Measurements from ENCODE around the gene ZBTB20. TPM values are rescaled to one million over a fixed set of nuclear protein-coding genes. Genes with fewer than 3 reads are reported as not detected.

ZBTB20 gene
- total and polyA plus RNA-seq, 4 donors, result 3.1 to 57.4 (median 29.3) TPM

GRCh38 chr3:114756506-114757279, 390.4 kb downstream of the ZBTB20 start:
- Histone ChIP-seq H3K9me3 (ENCODE audit: control insufficient read depth, insufficient read depth, low read length) (no peaks in the 10 kb centered on the region), H3K4me3 (ENCODE audit: low read depth, low read length) (no peak overlapping the region), H3K27me3 (ENCODE audit: control insufficient read depth, insufficient read depth, low read length) (no peaks in the 10 kb centered on the region), H3K36me3 (ENCODE audit: control insufficient read depth, insufficient read depth, low read length) (no peaks in the 10 kb centered on the region), H3K27ac (ENCODE audit: low read depth, low read length) (no peak overlapping the region), H3K4me1 (ENCODE audit: control insufficient read depth, insufficient read depth, low read length) (no peaks in the 10 kb centered on the region)
- WGBS (ENCODE audit: insufficient coverage), result no CpG with 5 or more reads among the region's 2 CpGs
- DNase-seq (ENCODE audit: low read depth in 4 of 6, low spot score in 6 of 6), result peak in 1 of 6 donors; percentile 16

DNA sequence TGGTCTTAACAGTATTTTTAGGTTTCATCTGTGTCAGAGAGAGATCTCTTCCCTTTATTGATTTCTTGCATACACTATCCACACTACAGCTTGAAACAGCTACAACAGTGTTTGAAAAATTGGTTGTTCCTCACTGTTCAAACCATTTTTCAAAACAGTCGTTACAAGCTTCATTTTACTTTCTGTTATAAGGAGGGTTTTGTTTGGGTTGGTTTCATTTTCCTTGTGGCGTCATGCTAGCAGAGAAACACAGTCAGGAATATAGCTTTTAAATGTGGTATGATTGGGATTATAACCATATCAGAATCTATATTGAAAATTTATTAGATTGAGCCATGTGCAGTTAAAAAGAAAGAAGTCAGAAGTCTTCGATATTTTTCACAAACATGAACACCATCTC, 400.6 kb downstream of the ZBTB20 start:
- H3K4me3 ChIP-seq (ENCODE audit: low read depth, low read length), result no peak overlapping the region
- DNase-seq (ENCODE audit: low read depth in 4 of 6, low spot score in 6 of 6), result no peak
- no peaks in the 10 kb centered on the region for H3K27me3 ChIP-seq (ENCODE audit: control insufficient read depth, insufficient read depth, low read length)

GRCh38 chr3:114745322-114746240, 401.5 kb downstream of the ZBTB20 start:
- Histone ChIP-seq H3K27ac (ENCODE audit: low read depth, low read length) (peak overlapping the region; percentile 64), H3K27me3 (ENCODE audit: control insufficient read depth, insufficient read depth, low read length) (no peaks in the 10 kb centered on the region), H3K4me1 (ENCODE audit: control insufficient read depth, insufficient read depth, low read length) (no peaks in the 10 kb centered on the region), H3K36me3 (ENCODE audit: control insufficient read depth, insufficient read depth, low read length) (no peaks in the 10 kb centered on the region), H3K9me3 (ENCODE audit: control insufficient read depth, insufficient read depth, low read length) (no peaks in the 10 kb centered on the region), H3K4me3 (ENCODE audit: low read depth, low read length) (no peak overlapping the region)
- DNase-seq (ENCODE audit: low read depth in 4 of 6, low spot score in 6 of 6), result no peak
- WGBS (ENCODE audit: insufficient coverage), result 71% methylated on average over 3 of the region's 5 CpGs

More for the DNA sequence above, 400.6 kb downstream of the ZBTB20 start:
- no peaks in the 10 kb centered on the region for H3K9me3 ChIP-seq (ENCODE audit: control insufficient read depth, insufficient read depth, low read length)
- H3K27ac ChIP-seq (ENCODE audit: low read depth, low read length), result peak overlapping the region; percentile 64
- no peaks in the 10 kb centered on the region for H3K4me1 ChIP-seq (ENCODE audit: control insufficient read depth, insufficient read depth, low read length)
- no peaks in the 10 kb centered on the region for H3K36me3 ChIP-seq (ENCODE audit: control insufficient read depth, insufficient read depth, low read length)
- WGBS (ENCODE audit: insufficient coverage), result no CpG with 5 or more reads among the region's 3 CpGs

- Histone ChIP-seq H3K9me3 (ENCODE audit: control insufficient read depth, insufficient read depth, low read length) (no peaks in the 10 kb centered on the region), H3K36me3 (ENCODE audit: control insufficient read depth, insufficient read depth, low read length) (no peaks in the 10 kb centered on the region), H3K4me1 (ENCODE audit: control insufficient read depth, insufficient read depth, low read length) (no peaks in the 10 kb centered on the region), H3K27ac (ENCODE audit: low read depth, low read length) (no peak overlapping the region), H3K27me3 (ENCODE audit: control insufficient read depth, insufficient read depth, low read length) (no peaks in the 10 kb centered on the region), H3K4me3 (ENCODE audit: low read depth, low read length) (no peak overlapping the region)
- WGBS (ENCODE audit: insufficient coverage), result no CpG with 5 or more reads among the region's 5 CpGs
- no peak for DNase-seq (ENCODE audit: low read depth in 4 of 6, low spot score in 6 of 6)
Observed at GRCh38 chr3:114743746-114744485, 403.2 kb downstream of the ZBTB20 start.

DNA sequence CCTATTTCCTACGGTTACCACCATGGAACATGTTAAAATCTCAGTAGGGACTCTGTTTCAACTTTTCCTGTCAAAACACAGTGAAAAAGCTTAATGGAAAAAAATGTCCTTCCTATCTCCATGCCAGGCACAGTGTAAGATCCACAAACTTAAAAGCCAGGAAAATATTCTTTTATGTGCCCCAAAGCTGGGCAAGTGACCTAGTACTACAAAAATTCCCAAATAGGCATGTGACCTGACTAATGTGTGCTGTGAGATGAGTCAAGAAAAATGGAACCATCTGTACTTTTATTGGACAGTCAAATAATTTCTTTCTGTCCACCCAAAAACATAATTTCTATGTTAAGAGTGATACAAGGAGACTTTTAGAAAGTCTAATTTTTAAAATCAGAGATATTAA, 406.0 kb downstream of the ZBTB20 start:
- no peaks in the 10 kb centered on the region for H3K9me3 ChIP-seq (ENCODE audit: control insufficient read depth, insufficient read depth, low read length)
- no peak for DNase-seq (ENCODE audit: low read depth in 4 of 6, low spot score in 6 of 6)
- H3K4me3 ChIP-seq (ENCODE audit: low read depth, low read length), result no peak overlapping the region
- H3K4me1 ChIP-seq (ENCODE audit: control insufficient read depth, insufficient read depth, low read length), result no peaks in the 10 kb centered on the region
- no peak overlapping the region for H3K27ac ChIP-seq (ENCODE audit: low read depth, low read length)
- no peaks in the 10 kb centered on the region for H3K27me3 ChIP-seq (ENCODE audit: control insufficient read depth, insufficient read depth, low read length)
- no CpG with 5 or more reads among the region's 1 CpG for WGBS (ENCODE audit: insufficient coverage)
- H3K36me3 ChIP-seq (ENCODE audit: control insufficient read depth, insufficient read depth, low read length), result no peaks in the 10 kb centered on the region

DNA sequence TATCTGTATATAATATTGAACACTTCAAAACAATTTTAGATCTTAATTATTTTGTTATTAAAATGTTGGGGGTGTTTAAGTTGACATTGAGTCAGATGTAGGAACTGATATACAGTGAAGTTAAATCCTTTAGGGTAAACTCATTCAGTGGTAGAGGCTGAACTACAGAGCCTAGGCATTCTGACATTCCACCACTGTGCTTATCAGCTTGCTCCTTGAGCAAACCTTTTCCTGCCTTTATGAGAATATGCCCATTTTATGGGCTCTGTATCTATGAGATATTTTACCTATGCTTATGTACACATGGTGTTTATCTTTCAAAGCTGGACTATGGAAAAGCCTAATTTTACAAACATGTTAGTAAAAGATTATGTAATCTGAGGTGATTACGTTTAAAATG, 407.5 kb downstream of the ZBTB20 start:
- no peak for DNase-seq (ENCODE audit: low read depth in 4 of 6, low spot score in 6 of 6)
- no peaks in the 10 kb centered on the region for H3K27me3 ChIP-seq (ENCODE audit: control insufficient read depth, insufficient read depth, low read length)
- H3K36me3 ChIP-seq (ENCODE audit: control insufficient read depth, insufficient read depth, low read length), result no peaks in the 10 kb centered on the region
- H3K4me1 ChIP-seq (ENCODE audit: control insufficient read depth, insufficient read depth, low read length), result no peaks in the 10 kb centered on the region
- no peak overlapping the region for H3K4me3 ChIP-seq (ENCODE audit: low read depth, low read length)
- no CpG with 5 or more reads among the region's 1 CpG for whole genome bisulfite sequencing (ENCODE audit: insufficient coverage)
- no peak overlapping the region for H3K27ac ChIP-seq (ENCODE audit: low read depth, low read length)
- no peaks in the 10 kb centered on the region for H3K9me3 ChIP-seq (ENCODE audit: control insufficient read depth, insufficient read depth, low read length)

- H3K27ac ChIP-seq (ENCODE audit: low read depth, low read length), result no peak overlapping the region
- DNase-seq (ENCODE audit: low read depth in 4 of 6, low spot score in 6 of 6), result no peak
- WGBS (ENCODE audit: insufficient coverage), result no CpG with 5 or more reads among the region's 3 CpGs
Observed at GRCh38 chr3:114732353-114732752, 414.7 kb downstream of the ZBTB20 start.

GRCh38 chr3:114730397-114730796, 416.7 kb downstream of the ZBTB20 start:
- no peak overlapping the region for H3K4me3 ChIP-seq (ENCODE audit: low read depth, low read length)
- H3K36me3 ChIP-seq (ENCODE audit: control insufficient read depth, insufficient read depth, low read length), result no peaks in the 10 kb centered on the region
- no peak for DNase-seq (ENCODE audit: low read depth in 4 of 6, low spot score in 6 of 6)
- no peak overlapping the region for H3K27ac ChIP-seq (ENCODE audit: low read depth, low read length)
- no peaks in the 10 kb centered on the region for H3K9me3 ChIP-seq (ENCODE audit: control insufficient read depth, insufficient read depth, low read length)
- 50% methylated on average over 1 of the region's 1 CpG for WGBS (ENCODE audit: insufficient coverage)
- no peaks in the 10 kb centered on the region for H3K4me1 ChIP-seq (ENCODE audit: control insufficient read depth, insufficient read depth, low read length)
- H3K27me3 ChIP-seq (ENCODE audit: control insufficient read depth, insufficient read depth, low read length), result no peaks in the 10 kb centered on the region

More at GRCh38 chr3:114732353-114732752, 414.7 kb downstream of the ZBTB20 start:
- Histone ChIP-seq H3K27me3 (ENCODE audit: control insufficient read depth, insufficient read depth, low read length) (no peaks in the 10 kb centered on the region), H3K4me3 (ENCODE audit: low read depth, low read length) (no peak overlapping the region), H3K4me1 (ENCODE audit: control insufficient read depth, insufficient read depth, low read length) (no peaks in the 10 kb centered on the region), H3K36me3 (ENCODE audit: control insufficient read depth, insufficient read depth, low read length) (no peaks in the 10 kb centered on the region), H3K9me3 (ENCODE audit: control insufficient read depth, insufficient read depth, low read length) (no peaks in the 10 kb centered on the region)

DNA sequence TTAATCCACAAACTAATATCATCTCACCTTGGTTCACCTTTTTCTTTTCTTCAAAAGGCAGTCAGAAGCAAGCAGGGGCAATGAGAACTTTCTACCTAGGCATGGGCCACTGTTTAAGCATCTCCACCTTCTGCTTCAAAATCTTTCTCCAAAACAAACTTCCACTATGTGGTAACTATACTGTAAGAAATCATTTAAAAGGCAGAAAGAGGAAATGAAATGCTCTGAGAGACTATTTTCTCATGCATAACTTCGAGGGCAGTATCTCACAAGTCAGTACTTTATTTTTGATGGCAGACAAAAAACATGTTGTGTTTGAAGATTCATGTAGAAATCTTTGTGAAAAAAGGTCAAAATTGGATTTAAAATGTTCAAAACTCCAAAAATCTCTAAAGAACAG, 419.7 kb downstream of the ZBTB20 start:
- H3K9me3 ChIP-seq (ENCODE audit: control insufficient read depth, insufficient read depth, low read length), result no peaks in the 10 kb centered on the region
- H3K4me3 ChIP-seq (ENCODE audit: low read depth, low read length), result no peak overlapping the region
- 100% methylated on average over 1 of the region's 1 CpG for WGBS (ENCODE audit: insufficient coverage)
- no peak for DNase-seq (ENCODE audit: low read depth in 4 of 6, low spot score in 6 of 6)
- H3K27ac ChIP-seq (ENCODE audit: low read depth, low read length), result no peak overlapping the region
- no peaks in the 10 kb centered on the region for H3K36me3 ChIP-seq (ENCODE audit: control insufficient read depth, insufficient read depth, low read length)
- no peaks in the 10 kb centered on the region for H3K27me3 ChIP-seq (ENCODE audit: control insufficient read depth, insufficient read depth, low read length)
- H3K4me1 ChIP-seq (ENCODE audit: control insufficient read depth, insufficient read depth, low read length), result no peaks in the 10 kb centered on the region

All from spinal cord (tissue), 10 donors.